ENCODE data around the gene ADAMTSL2.

ADAMTSL2 gene

GRCh38 chr9:133606708-133607025 lies 72.2 kb downstream of the ADAMTSL2 start:
- DNase-seq (ENCODE audit: low spot score): no peak

GRCh38 chr9:133607381-133607780 lies 72.9 kb downstream of the ADAMTSL2 start:
- DNase-seq (ENCODE audit: low spot score): no peak

DNA sequence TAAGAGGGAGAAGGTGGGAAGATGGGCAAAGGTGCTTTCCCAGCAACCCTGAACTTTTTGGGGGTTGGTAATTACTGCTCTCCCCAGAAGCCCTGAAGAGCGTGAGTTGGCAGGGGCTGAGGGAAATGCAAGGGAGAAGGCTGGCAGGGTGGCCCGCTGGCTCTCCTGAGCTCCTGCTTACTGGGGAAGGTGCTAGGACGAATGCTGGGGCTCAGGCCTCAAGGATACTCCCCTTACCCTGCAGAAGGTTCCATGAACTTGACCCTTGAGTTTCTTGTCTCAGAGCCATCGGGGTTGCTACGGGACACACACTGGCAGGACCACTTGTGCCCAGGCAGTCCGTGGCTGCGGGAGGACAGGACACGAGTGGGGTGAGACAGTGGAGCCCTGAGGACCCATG lies 73.5 kb downstream of the ADAMTSL2 start:
- DNase-seq (ENCODE audit: low spot score): no peak

- DNase-seq (ENCODE audit: low spot score): no peak
These were observed 73.9 kb downstream of the ADAMTSL2 start for GRCh38 chr9:133608382-133608781.

DNA sequence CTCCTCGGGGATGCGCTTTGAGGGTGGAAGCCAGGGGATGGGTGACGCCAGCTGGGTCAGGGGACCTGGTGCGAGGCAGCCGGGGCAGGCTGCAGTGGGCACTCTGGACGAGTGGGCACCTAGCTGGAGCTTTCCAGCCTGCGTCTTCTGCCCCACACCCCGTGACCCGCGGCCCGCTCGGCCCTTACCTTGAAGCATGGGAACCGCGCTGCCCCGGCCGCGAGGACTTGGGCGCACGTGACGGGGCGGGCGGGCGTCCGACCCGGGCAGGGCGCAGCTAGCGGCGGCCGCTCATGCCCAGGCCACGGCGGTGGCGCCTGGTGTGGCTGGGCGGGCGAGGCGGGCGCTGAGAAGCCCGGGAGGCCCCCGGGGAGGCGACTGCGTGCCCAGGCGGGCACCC lies 74.4 kb downstream of the ADAMTSL2 start:
- DNase-seq (ENCODE audit: low spot score): no peak

GRCh38 chr9:133609311-133610098 lies 75.0 kb downstream of the ADAMTSL2 start, which contains the start of gene FAM163B:
FAM163B (minus strand) TSS chr9:133609389; CDS start chr9:133580223, 29,166 bp downstream.
- DNase-seq (ENCODE audit: low spot score): no peak

- no peak for DNase-seq (ENCODE audit: low spot score)
These were observed 76.3 kb downstream of the ADAMTSL2 start for GRCh38 chr9:133610845-133611244.

- no peak for DNase-seq (ENCODE audit: low spot score)
These were observed 77.5 kb downstream of the ADAMTSL2 start for GRCh38 chr9:133612051-133612450.

DNA sequence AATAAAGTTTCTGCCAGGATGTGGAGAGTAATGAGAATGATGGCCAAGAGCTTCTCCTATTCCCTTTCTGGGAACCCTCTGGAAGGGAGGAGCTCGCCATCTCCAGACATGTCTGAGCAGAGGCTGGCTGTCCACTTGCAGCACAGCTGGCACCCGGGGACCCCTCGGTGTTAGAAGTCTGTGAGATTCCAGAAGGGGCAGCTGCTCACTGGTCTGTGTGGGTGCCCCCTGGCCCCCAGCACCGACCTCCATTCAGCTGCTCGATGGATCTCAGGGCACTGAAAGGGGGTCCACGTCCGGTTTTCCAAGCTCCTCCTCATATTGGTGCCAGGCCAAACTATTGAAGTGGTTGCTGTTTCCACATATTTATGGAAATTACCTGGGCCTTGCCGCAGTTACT lies 78.3 kb downstream of the ADAMTSL2 start:
- DNase-seq (ENCODE audit: low spot score): no peak

- no peak for DNase-seq (ENCODE audit: low spot score)
These were observed 78.9 kb downstream of the ADAMTSL2 start for GRCh38 chr9:133613432-133613831.

DNA sequence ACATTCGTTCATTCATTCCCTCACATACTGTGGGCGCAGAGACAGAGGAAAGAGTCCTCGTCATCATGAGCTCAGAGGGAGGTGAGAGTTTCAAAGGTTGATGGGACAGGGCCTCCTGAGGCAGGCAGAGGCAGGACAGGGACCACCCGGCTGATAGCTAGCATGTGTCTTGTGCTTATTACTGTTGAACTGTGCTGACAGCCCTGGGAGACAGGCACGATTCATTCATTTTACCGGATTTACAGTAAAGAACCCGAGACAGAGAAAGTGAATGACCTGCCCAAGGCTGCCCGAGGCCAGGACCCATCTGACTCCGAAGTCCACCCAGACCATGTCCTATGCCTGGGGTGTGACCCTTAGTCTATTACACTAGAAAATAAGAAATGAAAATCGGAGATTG lies 79.6 kb downstream of the ADAMTSL2 start:
- DNase-seq (ENCODE audit: low spot score): no peak

GRCh38 chr9:133614678-133615077 lies 80.2 kb downstream of the ADAMTSL2 start:
- DNase-seq (ENCODE audit: low spot score): no peak

DNA sequence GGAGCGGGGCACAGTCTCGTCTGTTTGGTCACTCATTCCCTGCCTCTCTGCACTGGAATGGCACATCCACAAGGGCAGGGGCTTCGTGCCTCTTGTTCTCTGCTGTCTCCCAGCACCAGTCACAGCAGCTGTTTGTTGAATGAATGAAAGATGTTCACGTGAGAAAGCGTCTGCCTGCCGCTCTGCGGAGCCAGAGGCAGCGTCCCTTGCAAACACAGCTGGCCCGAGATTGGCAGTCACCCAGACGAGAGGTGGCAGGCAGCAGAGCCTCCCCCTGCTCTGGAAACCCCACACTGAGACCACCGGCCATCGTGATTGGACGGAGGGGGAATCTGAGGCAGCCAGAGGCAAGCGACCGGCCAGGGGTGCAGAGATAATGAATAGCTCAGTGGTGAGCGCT lies 80.7 kb downstream of the ADAMTSL2 start:
- no peak for DNase-seq (ENCODE audit: low spot score)

- no peak for DNase-seq (ENCODE audit: low spot score)
These were observed 81.2 kb downstream of the ADAMTSL2 start for GRCh38 chr9:133615606-133616188.

GRCh38 chr9:133616643-133617405 lies 82.3 kb downstream of the ADAMTSL2 start:
- no peak for DNase-seq (ENCODE audit: low spot score)

DNA sequence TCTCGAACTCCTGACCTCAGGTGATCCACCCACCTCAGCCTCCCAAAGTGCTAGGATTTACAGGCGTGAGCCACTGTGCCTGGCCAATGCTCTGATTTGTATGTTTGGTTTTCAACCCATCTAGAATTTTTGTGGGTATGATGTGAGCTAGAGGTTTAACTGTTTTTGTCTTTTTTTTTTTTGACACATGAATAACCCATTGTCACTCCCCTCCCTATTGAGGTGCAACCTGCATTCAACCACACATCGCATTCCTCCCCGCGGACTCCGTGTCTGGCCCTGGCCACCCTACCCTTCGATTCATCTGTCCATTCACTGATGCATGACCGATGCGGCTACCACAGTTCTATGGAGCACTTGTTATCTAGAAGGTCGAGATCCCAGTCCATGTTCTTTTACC lies 84.2 kb downstream of the ADAMTSL2 start:
- no peak for DNase-seq (ENCODE audit: low spot score)

DNA sequence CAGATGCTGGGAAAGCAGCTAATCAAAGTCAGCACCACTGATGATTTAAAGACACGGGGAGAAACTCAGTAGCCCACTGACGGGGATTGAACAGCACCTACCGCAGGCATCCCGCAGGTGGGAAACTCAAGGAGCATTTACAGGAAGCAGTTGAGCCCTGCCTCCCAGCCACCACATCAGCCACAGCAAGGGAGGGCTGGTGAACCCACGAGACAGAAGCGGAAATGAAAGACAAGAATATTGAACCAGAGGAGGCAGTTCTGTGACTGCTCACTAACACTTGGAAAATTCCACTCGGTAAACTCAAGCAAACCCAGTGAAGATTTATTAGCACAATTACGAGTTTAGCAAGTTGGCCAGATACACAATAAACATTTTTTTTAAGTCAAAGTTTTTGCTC lies 85.3 kb downstream of the ADAMTSL2 start:
- DNase-seq (ENCODE audit: low spot score): no peak

- DNase-seq (ENCODE audit: low spot score): no peak
These were observed 87.3 kb downstream of the ADAMTSL2 start for GRCh38 chr9:133621725-133622267.

DNA sequence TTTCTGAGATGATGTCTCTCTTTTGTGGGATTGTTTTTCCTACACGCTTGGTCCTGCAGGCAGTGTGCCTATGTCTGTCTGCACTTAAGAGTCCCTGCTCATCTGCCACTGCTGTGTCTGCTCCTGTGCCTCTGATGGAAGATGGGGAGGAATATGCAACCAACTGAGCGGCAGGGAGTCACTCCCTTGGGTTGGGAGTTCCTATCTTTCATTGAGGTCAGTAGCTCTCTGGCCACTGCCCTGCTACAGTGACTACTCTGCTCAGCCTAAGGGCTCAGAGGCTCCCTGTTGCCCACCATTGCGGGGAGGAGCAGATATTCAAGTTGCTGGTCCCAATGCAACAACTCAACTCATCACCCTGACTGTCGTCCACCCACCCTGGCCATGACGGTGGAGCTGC lies 88.1 kb downstream of the ADAMTSL2 start:
- DNase-seq (ENCODE audit: low spot score): no peak

Data from HuH-7 (cell line).